Osteoblast (primary cell): ENCODE results near the gene ESCO1. TPM values are rescaled to one million over a fixed set of nuclear protein-coding genes. Genes with fewer than 3 reads are reported as not detected.
A peak's percentile ranks its signal among the peaks of the same experiment; 100 is the strongest.

ENCODE experiments used
- DNase-seq: peaks from one replicate; pipeline ENCODE4 v3.0.0; 2011; ENCODE audit warnings: low spot score, mixed read lengths; ENCODE audit not compliant: insufficient read length; ENCODE audit errors: missing footprints
- H2AFZ ChIP-seq: 2 replicates; pipeline ENCODE4 v1.6.0; 2011; ENCODE audit warnings: mild to moderate bottlenecking, low read length
- H3K27ac ChIP-seq: 2 replicates; pipeline ENCODE4 v1.5.1; 2011; ENCODE audit warnings: mild to moderate bottlenecking, low read depth, low read length, moderate library complexity
- H3K27me3 ChIP-seq: 2 replicates; pipeline ENCODE4 v1.6.0; 2012; ENCODE audit warnings: mild to moderate bottlenecking, control low read depth, inconsistent platforms, low read length, moderate library complexity; ENCODE audit not compliant: insufficient read depth
- H3K36me3 ChIP-seq: 2 replicates; pipeline ENCODE4 v1.5.1; 2011; ENCODE audit warnings: mild to moderate bottlenecking, low read length, control low read depth, moderate library complexity; ENCODE audit not compliant: insufficient read depth
- H3K4me1 ChIP-seq: 2 replicates; pipeline ENCODE4 v1.5.1; 2011; ENCODE audit warnings: mild to moderate bottlenecking, low read length, control low read depth, moderate library complexity; ENCODE audit not compliant: insufficient read depth
- H3K4me2 ChIP-seq: 2 replicates; pipeline ENCODE4 v1.6.0; 2011; ENCODE audit warnings: mild to moderate bottlenecking, low read length; ENCODE audit not compliant: insufficient read depth
- H3K4me3 ChIP-seq: fragments of 200-600 bp; sonication (generic); 3 replicates; pipeline ENCODE4 v1.5.1; 2012; ENCODE audit warnings: mild to moderate bottlenecking, low read length, inconsistent platforms; ENCODE audit not compliant: insufficient read depth
- H3K79me2 ChIP-seq: 2 replicates; pipeline ENCODE4 v1.6.0; 2012; ENCODE audit warnings: mild to moderate bottlenecking, low read length, control low read depth, inconsistent platforms; ENCODE audit not compliant: insufficient read depth
- H3K9me3 ChIP-seq: 2 replicates; pipeline ENCODE4 v1.5.1; 2011; ENCODE audit warnings: low read depth, low read length, control low read depth
- H4K20me1 ChIP-seq: 2 replicates; pipeline ENCODE4 v1.6.0; 2012; ENCODE audit warnings: mild to moderate bottlenecking, low read length, control low read depth; ENCODE audit not compliant: insufficient read depth
- total RNA-seq: library from RNA; depleted of rRNA; stranded (reverse); fragments of >200 nt; gene quantifications from 2 replicates; pipeline ENCODE4 v1.2.3, GENCODE V29; 2012
- TF ChIP-seq, protein P1 (sequence below): IDR thresholded peaks from 2 replicates; pipeline ENCODE4 v1.5.1; 2011; ENCODE audit warnings: mild to moderate bottlenecking, low read depth, low read length, moderate library complexity; ENCODE audit errors: extremely low read depth

Gene ESCO1
- total RNA-seq, 1 donor: 19.9 TPM

DNA sequence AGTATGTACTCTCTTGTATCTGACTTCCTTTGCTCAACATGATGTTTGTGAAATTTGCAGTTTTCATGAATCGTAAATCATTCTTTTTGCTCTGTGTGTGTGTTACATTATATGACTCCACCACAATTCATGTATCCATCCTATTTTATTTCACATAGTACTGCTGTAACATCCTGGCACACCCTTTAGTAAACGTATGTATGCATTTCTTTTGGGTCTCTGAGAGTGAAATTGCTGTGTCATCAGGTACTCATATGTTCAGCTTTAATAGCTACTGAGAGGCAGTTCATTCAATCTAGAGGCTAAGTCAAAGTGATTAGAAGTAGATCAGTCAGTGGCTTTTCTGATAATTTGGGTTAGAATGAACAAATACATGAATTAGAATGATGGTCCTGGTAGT, 118.8 kb downstream of the ESCO1 start:
- Histone ChIP-seq H3K4me3 (no peak overlapping the region), H3K79me2 (no peaks in the 10 kb centered on the region), H2AFZ (no peak overlapping the region), H3K27me3 (no peaks in the 10 kb centered on the region), H3K36me3 (no peaks in the 10 kb centered on the region), H3K9me3 (no peaks in the 10 kb centered on the region), H3K4me1 (peaks cover 7% of the 10 kb centered on the region), H4K20me1 (no peaks in the 10 kb centered on the region), H3K4me2 (no peak overlapping the region), H3K27ac (no peak overlapping the region)
- DNase-seq: peak; percentile 50
- TF ChIP-seq, protein P1, sequence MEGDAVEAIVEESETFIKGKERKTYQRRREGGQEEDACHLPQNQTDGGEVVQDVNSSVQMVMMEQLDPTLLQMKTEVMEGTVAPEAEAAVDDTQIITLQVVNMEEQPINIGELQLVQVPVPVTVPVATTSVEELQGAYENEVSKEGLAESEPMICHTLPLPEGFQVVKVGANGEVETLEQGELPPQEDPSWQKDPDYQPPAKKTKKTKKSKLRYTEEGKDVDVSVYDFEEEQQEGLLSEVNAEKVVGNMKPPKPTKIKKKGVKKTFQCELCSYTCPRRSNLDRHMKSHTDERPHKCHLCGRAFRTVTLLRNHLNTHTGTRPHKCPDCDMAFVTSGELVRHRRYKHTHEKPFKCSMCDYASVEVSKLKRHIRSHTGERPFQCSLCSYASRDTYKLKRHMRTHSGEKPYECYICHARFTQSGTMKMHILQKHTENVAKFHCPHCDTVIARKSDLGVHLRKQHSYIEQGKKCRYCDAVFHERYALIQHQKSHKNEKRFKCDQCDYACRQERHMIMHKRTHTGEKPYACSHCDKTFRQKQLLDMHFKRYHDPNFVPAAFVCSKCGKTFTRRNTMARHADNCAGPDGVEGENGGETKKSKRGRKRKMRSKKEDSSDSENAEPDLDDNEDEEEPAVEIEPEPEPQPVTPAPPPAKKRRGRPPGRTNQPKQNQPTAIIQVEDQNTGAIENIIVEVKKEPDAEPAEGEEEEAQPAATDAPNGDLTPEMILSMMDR: no peak

DNA sequence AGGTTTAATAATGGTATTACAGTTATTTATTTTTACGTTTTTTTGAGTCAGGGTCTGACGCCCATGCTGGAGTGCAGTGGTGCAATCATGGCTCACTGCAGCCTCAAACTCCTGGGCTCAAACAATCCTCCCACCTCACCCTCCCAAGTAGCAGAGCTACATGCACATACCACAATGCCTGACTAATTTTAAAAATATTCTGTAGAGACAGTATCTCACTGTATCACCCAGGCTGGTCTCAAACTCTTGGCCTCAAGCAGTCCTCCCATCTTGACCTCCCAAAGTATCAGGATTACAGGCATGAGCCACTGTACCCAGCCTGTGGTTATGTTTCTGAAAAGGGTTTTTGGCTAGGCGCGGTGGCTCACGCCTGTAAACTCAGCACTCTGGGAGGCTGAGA, 120.8 kb downstream of the ESCO1 start:
- H2AFZ ChIP-seq: no peak overlapping the region
- H4K20me1 ChIP-seq: no peaks in the 10 kb centered on the region
- H3K27me3 ChIP-seq: no peaks in the 10 kb centered on the region
- no peaks in the 10 kb centered on the region for H3K4me1 ChIP-seq
- no peak for DNase-seq
- no peaks in the 10 kb centered on the region for H3K9me3 ChIP-seq
- H3K27ac ChIP-seq: no peak overlapping the region
- TF ChIP-seq, protein P1: no peak
- H3K4me2 ChIP-seq: no peak overlapping the region
- H3K4me3 ChIP-seq: no peak overlapping the region
- no peaks in the 10 kb centered on the region for H3K36me3 ChIP-seq
- no peaks in the 10 kb centered on the region for H3K79me2 ChIP-seq

Other genes with a start within 250 kb of the ESCO1 start
- 6.2 and 6.5 TPM in 2 replicates for gene SNRPD1, start 11.6 kb upstream of the ESCO1 start, total RNA-seq
- gene ABHD3, start 104.1 kb upstream of the ESCO1 start, total RNA-seq: 3.8 and 4.0 TPM in 2 replicates
- gene MIB1, start 140.1 kb upstream of the ESCO1 start, total RNA-seq: 56.9 and 64.4 TPM in 2 replicates